SK-N-SH treated with all-trans-retinoic acid at 6 μM for 48 hours (cell line): ENCODE results near the gene COL26A1.

Source experiments
- ATAC-seq: fragments of 200-7000 bp; cut with Tn5 transposase; 3 replicates; pipeline ENCODE4 v1.9.1; 2020; ENCODE audit warnings: mild to moderate bottlenecking, moderate library complexity
- BACH2 ChIP-seq: fragments of 250-450 bp; sonication (Bioruptor Pico); IDR thresholded peaks from 2 replicates; pipeline ENCODE4 v1.9.0; 2021; ENCODE audit warnings: mild to moderate bottlenecking, borderline replicate concordance
- CREB5 ChIP-seq: fragments of 250-450 bp; sonication (Bioruptor Pico); IDR thresholded peaks from 2 replicates; pipeline ENCODE4 v1.5.1; 2020; ENCODE audit warnings: low read depth, mild to moderate bottlenecking, moderate library complexity
- CSDC2 ChIP-seq: fragments of 250-450 bp; sonication (Bioruptor Pico); IDR thresholded peaks from 2 replicates; pipeline ENCODE4 v1.5.0; 2020; ENCODE audit warnings: mild to moderate bottlenecking, moderate library complexity
- CSRNP3 ChIP-seq: fragments of 250-450 bp; sonication (Bioruptor Pico); IDR thresholded peaks from 2 replicates; pipeline ENCODE4 v1.5.1; 2021; ENCODE audit warnings: mild to moderate bottlenecking, moderate library complexity
- GLIS3 ChIP-seq: fragments of 250-450 bp; sonication (Bioruptor Pico); IDR thresholded peaks from 2 replicates; pipeline ENCODE4 v1.5.0; 2020; ENCODE audit warnings: mild to moderate bottlenecking, moderate library complexity
- POU6F1 ChIP-seq: fragments of 250-450 bp; sonication (Bioruptor Pico); IDR thresholded peaks from 2 replicates; pipeline ENCODE4 v1.8.0; 2021; ENCODE audit warnings: low read depth, mild to moderate bottlenecking, moderate library complexity, borderline replicate concordance
- PPARA ChIP-seq: fragments of 250-450 bp; sonication (Bioruptor Pico); IDR thresholded peaks from 2 replicates; pipeline ENCODE4 v1.5.0; 2020; ENCODE audit warnings: mild to moderate bottlenecking, borderline replicate concordance
- RARB ChIP-seq: fragments of 250-450 bp; sonication (Bioruptor Pico); IDR thresholded peaks from 2 replicates; pipeline ENCODE4 v1.8.0; 2021; ENCODE audit warnings: mild to moderate bottlenecking, moderate library complexity
- SNAI2 ChIP-seq: fragments of 250-450 bp; sonication (Bioruptor Pico); IDR thresholded peaks from 2 replicates; pipeline ENCODE4 v1.5.0; 2020; ENCODE audit warnings: mild to moderate bottlenecking, moderate library complexity
- TCF4 ChIP-seq: fragments of 250-450 bp; sonication (Bioruptor Pico); IDR thresholded peaks from 2 replicates; pipeline ENCODE4 v1.8.0; 2021; ENCODE audit warnings: mild to moderate bottlenecking, moderate library complexity, borderline replicate concordance
- TOX ChIP-seq: fragments of 250-450 bp; sonication (Bioruptor Pico); IDR thresholded peaks from 2 replicates; pipeline ENCODE4 v1.8.0; 2021; ENCODE audit warnings: mild to moderate bottlenecking, moderate library complexity, borderline replicate concordance
- TSHZ2 ChIP-seq: fragments of 250-450 bp; sonication (Bioruptor Pico); IDR thresholded peaks from 2 replicates; pipeline ENCODE4 v1.5.0; 2020; ENCODE audit warnings: mild to moderate bottlenecking, moderate library complexity
- ZC3H10 ChIP-seq: fragments of 250-450 bp; sonication (Bioruptor Pico); IDR thresholded peaks from 2 replicates; pipeline ENCODE4 v1.5.1; 2021; ENCODE audit warnings: mild to moderate bottlenecking, moderate library complexity
- ZFP3 ChIP-seq: fragments of 250-450 bp; sonication (Bioruptor Pico); IDR thresholded peaks from 2 replicates; pipeline ENCODE4 v1.5.0; 2020; ENCODE audit warnings: mild to moderate bottlenecking, moderate library complexity
- ZNF70 ChIP-seq: fragments of 450-650 bp; formaldehyde crosslinking; IDR thresholded peaks from 2 replicates; pipeline ENCODE4 v1.5.0; 2020; ENCODE audit warnings: mild to moderate bottlenecking, moderate library complexity
- ZNF8 ChIP-seq: fragments of 450-650 bp; formaldehyde crosslinking; IDR thresholded peaks from 2 replicates; pipeline ENCODE4 v1.5.0; 2020; ENCODE audit warnings: mild to moderate bottlenecking, moderate library complexity
- TF ChIP-seq, protein P1 (sequence below): fragments of 250-450 bp; sonication (Bioruptor Pico); IDR thresholded peaks from 2 replicates; pipeline ENCODE4 v1.8.0; 2020; ENCODE audit warnings: mild to moderate bottlenecking, moderate library complexity, borderline replicate concordance

COL26A1 gene

DNA sequence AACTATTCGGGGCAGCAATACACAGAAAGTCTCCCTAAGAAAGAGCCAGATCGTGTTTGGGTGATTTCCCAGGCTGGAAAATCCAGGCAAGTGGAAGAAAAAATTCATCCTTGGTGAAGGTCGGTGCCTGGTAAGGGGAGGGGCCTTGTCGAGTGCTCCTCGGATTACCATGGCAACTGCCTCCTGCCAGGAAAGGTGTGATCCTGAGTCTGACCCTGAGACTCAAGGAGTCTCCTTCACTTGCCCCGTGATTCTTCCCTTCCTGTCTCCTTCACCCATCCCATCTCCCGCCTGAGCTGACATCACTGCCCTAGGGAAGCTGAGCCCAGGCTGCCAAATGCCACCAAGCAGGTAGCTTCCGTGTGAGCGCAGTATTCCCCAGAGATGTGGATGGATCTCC lies 154.2 kb downstream of the COL26A1 start:
- ATAC-seq: no peak
- TF ChIP-seq CREB5 (no peak), ZFP3 (no peak), RARB (no peak), TOX (CRISPR knock-in tag) (no peak), GLIS3 (CRISPR knock-in tag) (no peak), ZC3H10 (CRISPR knock-in tag) (no peak), CSRNP3 (no peak), SNAI2 (CRISPR knock-in tag) (no peak)
- TF ChIP-seq, protein P1, sequence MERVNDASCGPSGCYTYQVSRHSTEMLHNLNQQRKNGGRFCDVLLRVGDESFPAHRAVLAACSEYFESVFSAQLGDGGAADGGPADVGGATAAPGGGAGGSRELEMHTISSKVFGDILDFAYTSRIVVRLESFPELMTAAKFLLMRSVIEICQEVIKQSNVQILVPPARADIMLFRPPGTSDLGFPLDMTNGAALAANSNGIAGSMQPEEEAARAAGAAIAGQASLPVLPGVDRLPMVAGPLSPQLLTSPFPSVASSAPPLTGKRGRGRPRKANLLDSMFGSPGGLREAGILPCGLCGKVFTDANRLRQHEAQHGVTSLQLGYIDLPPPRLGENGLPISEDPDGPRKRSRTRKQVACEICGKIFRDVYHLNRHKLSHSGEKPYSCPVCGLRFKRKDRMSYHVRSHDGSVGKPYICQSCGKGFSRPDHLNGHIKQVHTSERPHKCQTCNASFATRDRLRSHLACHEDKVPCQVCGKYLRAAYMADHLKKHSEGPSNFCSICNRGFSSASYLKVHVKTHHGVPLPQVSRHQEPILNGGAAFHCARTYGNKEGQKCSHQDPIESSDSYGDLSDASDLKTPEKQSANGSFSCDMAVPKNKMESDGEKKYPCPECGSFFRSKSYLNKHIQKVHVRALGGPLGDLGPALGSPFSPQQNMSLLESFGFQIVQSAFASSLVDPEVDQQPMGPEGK (CRISPR knock-in tag): no peak

GRCh38 chr7:101517304-101517703 lies 154.6 kb downstream of the COL26A1 start:
- ATAC-seq: no peak
- TF ChIP-seq, protein P1 (CRISPR knock-in tag): no peak

DNA sequence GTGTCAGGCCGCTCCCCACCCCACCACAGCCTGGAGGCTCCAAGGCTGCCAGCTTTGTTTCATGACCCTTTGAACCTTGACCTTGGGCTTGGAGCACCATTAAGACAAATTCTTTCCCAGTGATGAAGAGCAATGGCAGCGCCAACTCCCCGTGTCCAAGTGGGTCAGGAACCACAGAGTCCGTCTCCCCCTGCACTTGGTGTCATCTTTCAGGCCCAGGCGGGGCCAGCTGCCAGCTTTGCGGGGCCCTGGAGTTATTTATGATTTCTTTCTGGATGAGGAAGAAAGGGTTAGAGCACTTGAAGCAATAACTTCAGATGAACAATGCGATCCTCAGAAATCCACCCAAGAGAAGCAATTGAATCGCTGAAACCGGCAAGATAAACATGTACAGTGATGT lies 155.7 kb downstream of the COL26A1 start:
- ATAC-seq: no peak

GRCh38 chr7:101519324-101520023 lies 156.8 kb downstream of the COL26A1 start:
- ATAC-seq: peak; percentile 79
- TF ChIP-seq TCF4 (no peak), TSHZ2 (CRISPR knock-in tag) (no peak), PPARA (CRISPR knock-in tag) (no peak), ZNF8 (CRISPR knock-in tag) (no peak), POU6F1 (CRISPR knock-in tag) (no peak), SNAI2 (CRISPR knock-in tag) (no peak), TOX (CRISPR knock-in tag) (no peak), CSDC2 (CRISPR knock-in tag) (no peak), ZNF70 (CRISPR knock-in tag) (no peak), CREB5 (no peak)
- TF ChIP-seq, protein P1 (CRISPR knock-in tag): no peak

More for the DNA sequence above, 155.7 kb downstream of the COL26A1 start:
- TF ChIP-seq CREB5 (no peak), BACH2 (CRISPR knock-in tag) (no peak), ZFP3 (no peak)
